Lung (tissue), 12 donors: ENCODE measurements around the gene NAT14. TPM values are rescaled to one million over a fixed set of nuclear protein-coding genes. Genes with fewer than 3 reads are reported as not detected.

Experiments used
- ATAC-seq: fragments of 200-7000 bp; cut with Tn5 transposase; one replicate; pipeline ENCODE4 v1.9.1; 2020; ENCODE audit warnings: moderate number of reproducible peaks; ENCODE audit not compliant: insufficient read depth, low FRiP score
- DNase-seq, 3 donors: peaks; one replicate each; pipeline ENCODE4 v3.0.0-alpha.2; 2013 to 2017
- H3K27ac ChIP-seq, 2 donors: one replicate each; pipeline ENCODE4 v1.5.1; 2013; ENCODE audit warnings: mild to moderate bottlenecking in 2 of 2, moderate library complexity in 2 of 2, control low read depth in 1 of 2, inconsistent platforms in 1 of 2, low read depth in 1 of 2, low read length in 1 of 2
- H3K27me3 ChIP-seq, 3 donors: one replicate each; pipeline ENCODE4 v1.5.1; 2013; ENCODE audit warnings: low read length in 2 of 3; ENCODE audit not compliant: control insufficient read depth in 3 of 3, insufficient read depth in 3 of 3
- H3K36me3 ChIP-seq, 4 donors: one replicate each; pipeline ENCODE4 v1.5.1; 2013; ENCODE audit warnings: low read length in 4 of 4, mild to moderate bottlenecking in 1 of 4, moderate library complexity in 1 of 4; ENCODE audit not compliant: control insufficient read depth in 4 of 4, insufficient read depth in 4 of 4
- H3K4me1 ChIP-seq, 5 donors: one replicate each; pipeline ENCODE4 v1.5.1; 2013; ENCODE audit warnings: low read length in 5 of 5, mild to moderate bottlenecking in 2 of 5, moderate library complexity in 1 of 5; ENCODE audit not compliant: control insufficient read depth in 5 of 5, insufficient read depth in 5 of 5
- H3K4me3 ChIP-seq: one replicate; pipeline ENCODE4 v1.5.1; 2013; ENCODE audit warnings: mild to moderate bottlenecking, control low read depth, moderate library complexity
- H3K9ac ChIP-seq, 2 donors: one replicate each; pipeline ENCODE4 v1.5.1; 2013; ENCODE audit warnings: low read length in 2 of 2, control low read depth in 1 of 2; ENCODE audit not compliant: insufficient read depth in 1 of 2
- H3K9me3 ChIP-seq, 4 donors: one replicate each; pipeline ENCODE4 v1.5.1; 2013; ENCODE audit warnings: low read length in 3 of 4, mild to moderate bottlenecking in 1 of 4, moderate library complexity in 1 of 4; ENCODE audit not compliant: control insufficient read depth in 4 of 4, insufficient read depth in 3 of 4
- CTCF ChIP-seq: IDR thresholded peaks from 2 replicates; pipeline ENCODE4 v1.5.1; 2012; ENCODE audit warnings: mild to moderate bottlenecking; ENCODE audit errors: control extremely low read depth, extremely low read depth
- WGBS, 2 donors: extraction: QIAGEN DNeasy Blood & Tissue Kit; methylation state at CpG; one replicate each; pipeline ENCODE4 v1.1.7; 2013; 5-methylcytosine and 5-hydroxymethylcytosine counted together
- polyA plus RNA-seq, 2 donors: library from polyadenylated mRNA; stranded (reverse); fragments of 200-250 nt; gene quantifications; one replicate each; pipeline ENCODE4 v1.2.1, GENCODE V29; 2013
- total RNA-seq, 2 donors: library from RNA; depleted of rRNA in 1 of 2; stranded (reverse); fragments of >200 nt in 1 of 2; gene quantifications; one replicate each; pipeline ENCODE4 v1.2.1, GENCODE V29; 2014 to 2021
- donor health status: control.
- donor health status: control.
- donor health status: Bipolar disorder and iron deficiency.
- donor health status: healthy.
- donor health status: DM: yes; HTN: yes; CAD: no.

NAT14 gene
- total and polyA plus RNA-seq, 4 donors: 17.7 to 46.2 (median 33.2) TPM

- H3K4me3 ChIP-seq: no peak overlapping the region
- no peak overlapping the region for H3K9ac ChIP-seq
- no peak for DNase-seq
- peaks cover 0 to 30% (median 2%) of the 10 kb centered on the region in 5 donors for H3K4me1 ChIP-seq
- no peaks in the 10 kb centered on the region for H3K9me3 ChIP-seq
- ATAC-seq: no peak
- no peaks in the 10 kb centered on the region for H3K27me3 ChIP-seq
- H3K27ac ChIP-seq: no peak overlapping the region
- TF ChIP-seq CTCF: no peak
- peaks cover 0 to 19% (median 0%) of the 10 kb centered on the region in 4 donors for H3K36me3 ChIP-seq
- whole genome bisulfite sequencing, 2 donors: 83 to 89% methylated on average over 16 of the region's 16 CpGs
Measured at GRCh38 chr19:55457683-55458457, 27.1 kb upstream of the NAT14 start.

DNA sequence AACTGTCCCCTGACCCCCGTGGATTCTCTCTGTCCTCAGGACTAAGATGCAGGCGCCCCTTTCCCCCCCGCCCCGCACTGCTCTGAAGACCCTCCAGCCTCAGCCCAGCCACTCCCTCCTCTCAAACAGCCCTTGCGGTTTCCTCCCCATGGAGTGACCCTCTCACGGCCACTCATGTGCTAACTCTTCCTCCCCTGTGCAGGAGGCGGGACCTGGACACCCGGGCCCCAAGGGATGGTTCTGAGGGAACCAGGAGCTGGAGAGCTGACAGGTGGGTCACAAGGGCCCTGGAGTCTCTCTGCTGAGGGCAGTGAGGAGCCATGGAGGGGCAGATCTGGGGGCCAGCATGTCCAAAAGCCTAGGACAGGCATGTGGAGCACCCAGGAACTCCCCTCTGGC, 25.4 kb upstream of the NAT14 start:
- DNase-seq: no peak
- peaks cover 0 to 18% (median 0%) of the 10 kb centered on the region in 4 donors for H3K36me3 ChIP-seq
- no peak overlapping the region for H3K27ac ChIP-seq
- no peaks in the 10 kb centered on the region for H3K9me3 ChIP-seq
- H3K27me3 ChIP-seq: no peaks in the 10 kb centered on the region
- no peak for ATAC-seq
- peak overlapping the region in 1 of 2 donors; percentile 55 for H3K9ac ChIP-seq
- 56 to 68% methylated on average over 8 of the region's 8 CpGs for WGBS, 2 donors
- H3K4me1 ChIP-seq: peaks cover 0 to 30% (median 2%) of the 10 kb centered on the region in 5 donors
- no peak overlapping the region for H3K4me3 ChIP-seq
- no peak for TF ChIP-seq CTCF

DNA sequence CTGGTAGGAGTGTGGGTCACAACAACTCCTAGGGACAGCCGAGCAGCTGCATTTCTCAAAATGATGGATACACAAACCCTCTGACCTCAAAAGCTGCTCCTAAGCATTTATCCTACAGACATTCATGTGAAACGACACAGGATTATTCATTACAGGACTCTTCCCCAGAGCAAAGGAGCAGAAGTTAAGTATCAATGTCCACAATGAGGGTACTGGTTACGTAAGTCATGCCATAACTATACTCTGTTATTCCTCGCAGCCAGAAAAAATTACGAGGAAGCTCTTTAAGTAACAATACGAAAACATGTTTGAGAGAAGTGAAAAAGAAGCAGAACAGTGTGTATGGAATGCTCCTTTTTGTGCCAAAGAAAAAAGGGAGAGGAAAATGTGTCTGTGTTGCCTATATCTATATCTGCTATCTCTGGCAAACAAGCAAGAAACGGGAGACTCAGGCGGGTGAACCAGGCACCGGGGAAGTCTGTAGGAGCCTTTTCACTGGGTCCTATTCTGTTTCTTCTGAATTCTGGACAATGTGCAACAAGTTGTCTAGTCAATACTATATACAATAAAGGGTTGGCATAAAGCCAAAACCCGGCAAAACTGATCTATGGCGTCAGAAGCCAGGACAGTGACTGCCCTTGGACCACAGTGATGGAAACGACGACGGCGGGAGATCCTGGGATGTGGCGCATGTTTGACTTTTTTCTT, 24.9 kb upstream of the NAT14 start:
- peaks cover 0 to 30% (median 2%) of the 10 kb centered on the region in 5 donors for H3K4me1 ChIP-seq
- H3K9me3 ChIP-seq: no peaks in the 10 kb centered on the region
- WGBS, 2 donors: 33 to 48% methylated on average over 16 of the region's 16 CpGs
- ATAC-seq: no peak
- H3K36me3 ChIP-seq: peaks cover 0 to 13% (median 0%) of the 10 kb centered on the region in 4 donors
- H3K27ac ChIP-seq: no peak overlapping the region
- no peak overlapping the region for H3K4me3 ChIP-seq
- no peaks in the 10 kb centered on the region for H3K27me3 ChIP-seq
- DNase-seq: peak; percentile 58 to 82 (median 73)
- H3K9ac ChIP-seq: peak overlapping the region in 1 of 2 donors; percentile 55
- no peak for TF ChIP-seq CTCF
